Psoas muscle (tissue), 8 donors: ENCODE results near the gene VILL. TPM values are rescaled to one million over a fixed set of nuclear protein-coding genes. Genes with fewer than 3 reads are reported as not detected.
A peak's percentile ranks its signal among the peaks of the same experiment; 100 is the strongest.

Source experiments
- ATAC-seq, 4 donors: fragments of 200-7000 bp; cut with Tn5 transposase; one replicate each; pipeline ENCODE4 v1.9.1; 2020; ENCODE audit warnings: moderate library complexity in 3 of 4, mild to moderate bottlenecking in 2 of 4
- DNase-seq, 2 donors: peaks; one replicate each; pipeline ENCODE4 v3.0.0-alpha.2; 2020
- H3K27ac ChIP-seq: fragments of 200-600 bp; one replicate; pipeline ENCODE4 v1.8.0; 2022
- H3K27me3 ChIP-seq, 3 donors: fragments of 200-600 bp in 1 of 3; one replicate each; pipeline versions ENCODE4 v1.6.1 to v1.8.0; 2013 to 2022; ENCODE audit warnings: low read length in 2 of 3, mild to moderate bottlenecking in 2 of 3, moderate library complexity in 1 of 3; ENCODE audit not compliant: insufficient read depth in 3 of 3
- H3K36me3 ChIP-seq, 2 donors: fragments of 200-600 bp in 1 of 2; one replicate each; pipeline versions ENCODE4 v1.6.1 to v1.8.0; 2013 to 2022; ENCODE audit warnings: low read depth in 1 of 2, mild to moderate bottlenecking in 1 of 2, moderate library complexity in 1 of 2; ENCODE audit not compliant: insufficient read depth in 1 of 2
- H3K4me1 ChIP-seq: fragments of 200-600 bp; one replicate; pipeline ENCODE4 v1.8.0; 2022
- H3K4me3 ChIP-seq: fragments of 200-600 bp; one replicate; pipeline ENCODE4 v1.8.0; 2022; ENCODE audit warnings: mild to moderate bottlenecking
- H3K9me3 ChIP-seq: fragments of 200-600 bp; one replicate; pipeline ENCODE4 v1.8.0; 2022
- CTCF ChIP-seq: fragments of 200-600 bp; IDR thresholded peaks from one replicate; pipeline ENCODE4 v1.8.0; 2022; ENCODE audit warnings: antibody characterized with exemption
- WGBS, 3 donors: extraction: QIAGEN DNeasy Blood & Tissue Kit; methylation state at CpG; one replicate each; pipeline versions ENCODE4 v1.1.6 to v1.1.7; 2013; 5-methylcytosine and 5-hydroxymethylcytosine counted together
- intact Hi-C, 2 donors: fragments of 100-400 bp; cut with DNase I; formaldehyde crosslinking; loops; one replicate each; pipeline versions ENCODE4 v1.11.0 to v1.14.2; 2022
- polyA plus RNA-seq, 3 donors: library from polyadenylated mRNA; stranded (reverse); fragments of 200-250 nt; gene quantifications; one replicate each; pipeline ENCODE4 v1.2.3, GENCODE V29; 2013
- total RNA-seq, 4 donors: library from RNA; stranded (reverse); fragmentation: NEBNext Ultra II Directional in 2 of 4; extraction: Animal tissue kit (Norgen Biotek cat#: 25700) in 2 of 4; gene quantifications; one replicate each; pipeline versions ENCODE4 v1.2.1 to v1.2.4, GENCODE V29; 2021 to 2023
- donor health status: healthy with polysubstance abuse.
- donor health status: DM: no; HTN: no; CAD: no; lungs with moderate emphysema.
- donor health status: Bipolar disorder and iron deficiency.
- donor health status: healthy.
- donor health status: DM: yes; HTN: yes; CAD: no.
- donor health status: DM: no; HTN: no; CAD: no.
- donor health status: DM: no; HTN: no; CAD: no.
- donor health status: DM: yes; HTN: yes; CAD: no.

VILL gene
- total and polyA plus RNA-seq, 7 donors: 0.65 to 2.1 (median 0.92) TPM

GRCh38 chr3:38006031-38006430 is 15.4 kb downstream of the VILL start:
- peaks cover 6% of the 10 kb centered on the region for H3K4me1 ChIP-seq
- no peaks in the 10 kb centered on the region for H3K9me3 ChIP-seq
- 87 to 93% (median 92%) methylated on average over 5 of the region's 5 CpGs for WGBS, 3 donors
- no peak overlapping the region for H3K27ac ChIP-seq
- no peak for TF ChIP-seq CTCF
- DNase-seq (peak in 1 of 2 donors; percentile 36), ATAC-seq (no peak)
- no peak overlapping the region for H3K4me3 ChIP-seq
- intact Hi-C loops: loop anchor here in 1 of 2 donors (10.0 kb wide), 1 partner anchor 151 kb away; no protein-coding TSS in a partner anchor
- no peaks in the 10 kb centered on the region for H3K27me3 ChIP-seq
- peaks cover 0 to 5% of the 10 kb centered on the region in 2 donors for H3K36me3 ChIP-seq

- Histone ChIP-seq H3K9me3 (no peaks in the 10 kb centered on the region), H3K27me3 (no peaks in the 10 kb centered on the region), H3K4me3 (no peak overlapping the region), H3K27ac (no peak overlapping the region), H3K36me3 (peaks cover 0 to 5% of the 10 kb centered on the region in 2 donors), H3K4me1 (peaks cover 6% of the 10 kb centered on the region)
- intact Hi-C loops: loop anchor here in 1 of 2 donors (10.0 kb wide), 1 partner anchor 152 kb away; no protein-coding TSS in a partner anchor
- ATAC-seq (no peak), DNase-seq (peak in 1 of 2 donors; percentile 46)
- TF ChIP-seq CTCF: no peak
- 72 to 90% (median 81%) methylated on average over 16 of the region's 16 CpGs for WGBS, 3 donors
These were observed 15.9 kb downstream of the VILL start for GRCh38 chr3:38006445-38006995.

GRCh38 chr3:38007754-38008090 is 17.1 kb downstream of the VILL start:
- H3K9me3 ChIP-seq: no peaks in the 10 kb centered on the region
- no peak overlapping the region for H3K27ac ChIP-seq
- peaks cover 6% of the 10 kb centered on the region for H3K4me1 ChIP-seq
- no peak for TF ChIP-seq CTCF
- intact Hi-C loops: loop anchor here in 1 of 2 donors (10.0 kb wide), 1 partner anchor 153 kb away; no protein-coding TSS in a partner anchor
- no peak overlapping the region for H3K4me3 ChIP-seq
- H3K36me3 ChIP-seq: peaks cover 0 to 5% of the 10 kb centered on the region in 2 donors
- no peak for ATAC-seq
- no peaks in the 10 kb centered on the region for H3K27me3 ChIP-seq
- WGBS, 3 donors: 91 to 93% (median 91%) methylated on average over 6 to 7 of the region's 7 CpGs
- DNase-seq: peak in 1 of 2 donors; percentile 37

- Histone ChIP-seq H3K27ac (no peak overlapping the region), H3K27me3 (no peaks in the 10 kb centered on the region), H3K4me3 (no peak overlapping the region), H3K36me3 (peaks cover 0 to 5% of the 10 kb centered on the region in 2 donors), H3K9me3 (no peaks in the 10 kb centered on the region), H3K4me1 (peaks cover 6% of the 10 kb centered on the region)
- intact Hi-C loops: loop anchor here in 1 of 2 donors (10.0 kb wide), 1 partner anchor 153 kb away; no protein-coding TSS in a partner anchor
- no peak for TF ChIP-seq CTCF
- DNase-seq (peak in 1 of 2 donors; percentile 35), ATAC-seq (no peak)
- 91 to 94% (median 91%) methylated on average over 19 of the region's 19 CpGs for WGBS, 3 donors
These were observed 17.7 kb downstream of the VILL start for GRCh38 chr3:38008191-38008701.
